Esophagus muscularis mucosa (tissue), 4 donors: Measurements from ENCODE around the gene HOTAIR. TPM values are rescaled to one million over a fixed set of nuclear protein-coding genes. Genes with fewer than 3 reads are reported as not detected.

Source experiments
- DNase-seq: peaks from one replicate; pipeline ENCODE4 v3.0.0-alpha.2; 2017; ENCODE audit errors: extremely low spot score
- H3K27ac ChIP-seq, 4 donors: fragments of 200-600 bp; sonication (generic); replicated peaks in 1 of 4; 1 replicate in 3 of 4; 2 replicates in 1 of 4; pipeline ENCODE4 v1.5.1; 2016 to 2019; ENCODE audit warnings: mild to moderate bottlenecking in 1 of 4
- H3K27me3 ChIP-seq, 4 donors: fragments of 200-600 bp; sonication (generic); one replicate each; pipeline versions ENCODE4 v1.5.1 to v1.6.0; 2016 to 2019
- H3K36me3 ChIP-seq, 4 donors: fragments of 200-600 bp; sonication (generic); one replicate each; pipeline ENCODE4 v1.5.1; 2016 to 2019
- H3K4me1 ChIP-seq, 4 donors: fragments of 200-600 bp; sonication (generic); one replicate each; pipeline ENCODE4 v1.5.1; 2016 to 2019
- H3K4me3 ChIP-seq, 4 donors: fragments of 200-600 bp; sonication (generic); 1 replicate in 2 of 4; 2 replicates in 2 of 4; pipeline ENCODE4 v1.5.1; 2016 to 2019; ENCODE audit warnings: mild to moderate bottlenecking in 4 of 4, moderate library complexity in 1 of 4
- H3K9me3 ChIP-seq, 4 donors: fragments of 200-600 bp; sonication (generic); 1 replicate in 3 of 4; 2 replicates in 1 of 4; pipeline ENCODE4 v1.5.1; 2016 to 2019
- EP300 ChIP-seq: sonication (generic); formaldehyde crosslinking; IDR thresholded peaks from one replicate; pipeline ENCODE4 v1.6.1; 2017; ENCODE audit warnings: antibody characterized with exemption
- POLR2A ChIP-seq: fragments of 450-650 bp; IDR thresholded peaks from one replicate; pipeline ENCODE4 v1.6.1; 2017; ENCODE audit warnings: antibody characterized with exemption, moderate library complexity, mild to moderate bottlenecking, low read depth
- POLR2AphosphoS5 ChIP-seq, 2 donors: sonication (generic); formaldehyde crosslinking; IDR thresholded peaks; one replicate each; pipeline ENCODE4 v1.6.1; 2017; ENCODE audit warnings: antibody characterized with exemption in 2 of 2
- WGBS: methylation state at CpG from one replicate; pipeline ENCODE4 v1.1.5; 2018; 5-methylcytosine and 5-hydroxymethylcytosine counted together
- intact Hi-C: fragments of 100-400 bp; cut with DNase I; formaldehyde crosslinking; loops from one replicate; pipeline ENCODE4 v1.15.1; 2023
- total RNA-seq, 4 donors: library from RNA; depleted of rRNA; stranded (reverse); fragments of >200 nt; gene quantifications; one replicate each; pipeline versions ENCODE4 v1.1.0 to v1.2.1, GENCODE V29; 2016
- TF ChIP-seq, protein P1 (sequence below), 3 experiments: fragments of 200-600 bp in 2 of 3; fragments of 450-650 bp in 1 of 3; sonication (generic) in 2 of 3; IDR thresholded peaks; one replicate each; pipeline ENCODE4 v1.5.1; 2017 to 2019; ENCODE audit warnings: antibody characterized with exemption in 3 of 3, mild to moderate bottlenecking in 2 of 3, moderate library complexity in 1 of 3

HOTAIR gene
- total RNA-seq, 4 donors from 2014 or later: not detected

DNA sequence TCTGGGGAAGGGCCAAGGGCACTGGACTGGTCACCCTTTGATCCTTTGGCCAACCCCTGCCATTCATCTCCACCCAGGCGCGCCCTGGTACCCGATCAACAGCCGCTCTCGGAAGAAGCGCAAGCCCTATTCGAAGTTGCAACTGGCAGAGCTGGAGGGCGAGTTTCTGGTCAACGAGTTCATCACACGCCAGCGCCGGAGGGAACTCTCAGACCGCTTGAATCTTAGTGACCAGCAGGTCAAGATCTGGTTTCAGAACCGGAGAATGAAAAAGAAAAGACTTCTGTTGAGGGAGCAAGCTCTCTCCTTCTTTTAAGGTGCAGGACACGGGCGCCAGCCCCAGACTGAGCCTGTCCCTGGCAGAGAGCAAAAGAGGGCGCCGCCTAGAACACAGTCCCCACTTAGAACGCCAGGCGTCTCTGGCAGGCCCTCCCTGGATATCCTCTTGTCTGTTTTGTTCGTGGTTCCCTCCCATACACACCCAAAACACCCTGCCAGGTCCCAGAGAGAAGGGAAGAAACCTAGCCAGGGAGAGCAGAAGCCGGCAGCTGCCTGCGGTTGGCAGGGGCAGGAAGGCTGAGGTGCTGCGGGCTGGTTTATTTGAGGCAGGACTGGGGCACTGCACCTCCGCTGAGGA is 18.4 kb downstream of the HOTAIR start:
- Histone ChIP-seq H3K4me1 (peaks cover 9 to 48% (median 34%) of the 10 kb centered on the region in 4 donors), H3K9me3 (no peaks in the 10 kb centered on the region), H3K27me3 (peaks cover 10 to 100% (median 98%) of the 10 kb centered on the region in 4 donors), H3K36me3 (no peaks in the 10 kb centered on the region), H3K4me3 (no peak overlapping the region), H3K27ac (no peak overlapping the region)
- 13% methylated on average over 23 of the region's 25 CpGs for WGBS
- intact Hi-C loops: no loop called here
- no peak for DNase-seq
- TF ChIP-seq POLR2AphosphoS5 (IDR thresholded peaks at IDR 0.05) (no peak), EP300 (no peak), POLR2A (no peak)
- TF ChIP-seq, protein P1, sequence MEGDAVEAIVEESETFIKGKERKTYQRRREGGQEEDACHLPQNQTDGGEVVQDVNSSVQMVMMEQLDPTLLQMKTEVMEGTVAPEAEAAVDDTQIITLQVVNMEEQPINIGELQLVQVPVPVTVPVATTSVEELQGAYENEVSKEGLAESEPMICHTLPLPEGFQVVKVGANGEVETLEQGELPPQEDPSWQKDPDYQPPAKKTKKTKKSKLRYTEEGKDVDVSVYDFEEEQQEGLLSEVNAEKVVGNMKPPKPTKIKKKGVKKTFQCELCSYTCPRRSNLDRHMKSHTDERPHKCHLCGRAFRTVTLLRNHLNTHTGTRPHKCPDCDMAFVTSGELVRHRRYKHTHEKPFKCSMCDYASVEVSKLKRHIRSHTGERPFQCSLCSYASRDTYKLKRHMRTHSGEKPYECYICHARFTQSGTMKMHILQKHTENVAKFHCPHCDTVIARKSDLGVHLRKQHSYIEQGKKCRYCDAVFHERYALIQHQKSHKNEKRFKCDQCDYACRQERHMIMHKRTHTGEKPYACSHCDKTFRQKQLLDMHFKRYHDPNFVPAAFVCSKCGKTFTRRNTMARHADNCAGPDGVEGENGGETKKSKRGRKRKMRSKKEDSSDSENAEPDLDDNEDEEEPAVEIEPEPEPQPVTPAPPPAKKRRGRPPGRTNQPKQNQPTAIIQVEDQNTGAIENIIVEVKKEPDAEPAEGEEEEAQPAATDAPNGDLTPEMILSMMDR (IDR thresholded peaks at IDR 0.05): no peak

DNA sequence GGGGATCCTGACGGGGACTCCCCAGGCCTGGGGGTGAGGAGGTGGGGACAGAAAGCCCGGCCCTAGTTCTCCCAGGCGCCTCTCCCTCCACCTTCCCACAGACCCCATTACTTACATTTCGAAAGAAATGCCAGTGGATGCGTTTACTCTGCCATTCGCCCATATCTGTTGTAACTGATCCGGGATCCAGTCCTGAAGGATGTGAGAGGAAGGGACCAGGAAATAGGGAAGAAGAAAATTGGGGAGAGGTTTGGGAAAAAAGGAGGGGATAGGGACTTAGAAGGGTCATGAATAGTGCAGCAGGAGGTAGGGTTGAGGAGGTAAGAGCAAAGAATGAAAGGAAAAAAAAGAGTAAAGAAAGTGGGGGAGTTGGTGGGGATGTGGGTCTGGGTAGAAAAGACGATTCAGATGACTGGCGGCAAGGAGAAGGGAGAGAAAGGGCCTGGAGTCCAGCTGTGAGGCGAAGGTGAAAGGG is 18.9 kb downstream of the HOTAIR start:
- Histone ChIP-seq H3K27ac (no peak overlapping the region), H3K9me3 (no peaks in the 10 kb centered on the region), H3K4me3 (no peak overlapping the region), H3K27me3 (peaks cover 10 to 100% (median 98%) of the 10 kb centered on the region in 4 donors), H3K36me3 (no peaks in the 10 kb centered on the region), H3K4me1 (peaks cover 7 to 48% (median 34%) of the 10 kb centered on the region in 4 donors)
- WGBS: 9% methylated on average over 10 of the region's 10 CpGs
- DNase-seq: no peak
- TF ChIP-seq POLR2A (no peak), POLR2AphosphoS5 (IDR thresholded peaks at IDR 0.05) (no peak), EP300 (no peak)
- TF ChIP-seq, protein P1 (IDR thresholded peaks at IDR 0.05): no peak
- intact Hi-C loops: no loop called here

DNA sequence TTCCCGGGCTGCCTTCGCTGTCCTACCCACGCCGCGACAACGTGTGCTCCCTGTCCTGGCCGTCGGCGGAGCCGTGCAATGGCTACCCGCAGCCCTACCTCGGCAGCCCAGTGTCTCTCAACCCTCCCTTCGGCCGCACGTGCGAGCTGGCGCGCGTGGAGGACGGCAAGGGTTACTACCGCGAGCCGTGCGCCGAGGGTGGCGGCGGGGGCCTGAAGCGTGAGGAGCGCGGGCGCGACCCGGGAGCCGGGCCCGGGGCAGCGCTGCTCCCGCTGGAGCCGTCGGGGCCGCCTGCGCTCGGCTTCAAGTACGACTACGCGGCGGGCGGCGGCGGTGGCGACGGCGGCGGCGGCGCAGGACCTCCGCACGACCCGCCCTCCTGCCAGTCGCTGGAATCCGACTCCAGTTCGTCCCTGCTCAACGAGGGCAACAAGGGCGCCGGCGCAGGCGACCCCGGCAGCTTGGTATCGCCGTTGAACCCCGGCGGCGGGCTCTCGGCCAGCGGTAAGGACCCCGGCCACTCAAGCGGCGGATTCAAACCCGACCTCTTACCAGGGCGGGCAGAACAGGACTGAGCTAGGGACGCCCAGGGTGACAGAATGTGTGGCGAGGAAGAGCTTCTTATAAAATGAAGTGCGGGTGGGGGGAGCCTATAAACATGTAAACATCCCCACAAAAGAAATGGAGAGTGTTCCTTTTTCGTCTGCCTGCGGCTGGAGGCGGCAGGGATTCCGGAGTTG is 19.5 kb downstream of the HOTAIR start:
- intact Hi-C loops: no loop called here
- H3K9me3 ChIP-seq: no peaks in the 10 kb centered on the region
- no peaks in the 10 kb centered on the region for H3K36me3 ChIP-seq
- WGBS: 5% methylated on average over 33 of the region's 86 CpGs
- H3K27me3 ChIP-seq: peaks cover 10 to 100% (median 98%) of the 10 kb centered on the region in 4 donors
- H3K27ac ChIP-seq: no peak overlapping the region
- TF ChIP-seq POLR2A (no peak), POLR2AphosphoS5 (IDR thresholded peaks at IDR 0.05) (no peak), EP300 (no peak)
- TF ChIP-seq, protein P1 (IDR thresholded peaks at IDR 0.05): no peak
- DNase-seq: no peak
- peaks cover 7 to 45% (median 31%) of the 10 kb centered on the region in 4 donors for H3K4me1 ChIP-seq
- no peak overlapping the region for H3K4me3 ChIP-seq

DNA sequence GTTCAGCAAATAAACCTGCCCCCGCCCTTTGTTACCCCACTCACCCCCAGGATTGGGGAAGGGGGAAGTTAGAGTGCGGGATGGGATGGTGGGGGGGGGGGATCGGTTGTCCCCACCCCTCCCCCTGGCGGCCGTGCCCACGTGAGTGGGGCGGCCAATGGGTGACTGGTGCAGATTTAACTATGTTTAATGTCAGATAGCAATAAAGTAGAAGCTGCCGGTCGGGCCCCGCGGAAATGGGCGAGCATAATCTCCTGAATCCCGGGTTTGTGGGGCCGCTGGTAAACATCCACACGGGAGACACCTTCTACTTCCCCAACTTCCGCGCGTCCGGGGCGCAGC is 20.1 kb downstream of the HOTAIR start, which contains the start of gene HOXC12:
Gene HOXC12, plus strand, starts transcription at position 210 of the 342 bp plus-strand sequence. Its CDS starts 27 bp downstream, at position 237.
- H3K36me3 ChIP-seq: no peaks in the 10 kb centered on the region
- TF ChIP-seq, protein P1 (IDR thresholded peaks at IDR 0.05): no peak
- TF ChIP-seq POLR2AphosphoS5 (IDR thresholded peaks at IDR 0.05) (no peak), POLR2A (no peak), EP300 (no peak)
- H3K9me3 ChIP-seq: no peaks in the 10 kb centered on the region
- intact Hi-C loops: no loop called here
- peaks cover 7 to 48% (median 31%) of the 10 kb centered on the region in 4 donors for H3K4me1 ChIP-seq
- H3K27ac ChIP-seq: no peak within 1 kb of the TSS
- peaks cover 10 to 100% (median 98%) of the 10 kb centered on the region in 4 donors for H3K27me3 ChIP-seq
- no peak for DNase-seq
- no peak within 1 kb of the TSS for H3K4me3 ChIP-seq
- WGBS: 0% methylated on average over 6 of the region's 20 CpGs
